M059J (cell line): Measurements from ENCODE around the gene UNC45B. TPM values are rescaled to one million over a fixed set of nuclear protein-coding genes. Genes with fewer than 3 reads are reported as not detected.
"Not testable (repeated sequence)": the region's sequence is repeated elsewhere in the genome, so short reads cannot be mapped to it uniquely, and the experiment has no call there.

Source experiments
- DNase-seq: peaks from one replicate; pipeline ENCODE4 v3.0.0-alpha.2; 2012; ENCODE audit warnings: low read depth
- total RNA-seq: library from RNA; depleted of rRNA; stranded (reverse); fragments of >200 nt; shearing (Covaris generic); gene quantifications from 2 replicates; pipeline ENCODE4 v1.2.3, GENCODE V29; 2014; rRNA removed

UNC45B gene, protein sequence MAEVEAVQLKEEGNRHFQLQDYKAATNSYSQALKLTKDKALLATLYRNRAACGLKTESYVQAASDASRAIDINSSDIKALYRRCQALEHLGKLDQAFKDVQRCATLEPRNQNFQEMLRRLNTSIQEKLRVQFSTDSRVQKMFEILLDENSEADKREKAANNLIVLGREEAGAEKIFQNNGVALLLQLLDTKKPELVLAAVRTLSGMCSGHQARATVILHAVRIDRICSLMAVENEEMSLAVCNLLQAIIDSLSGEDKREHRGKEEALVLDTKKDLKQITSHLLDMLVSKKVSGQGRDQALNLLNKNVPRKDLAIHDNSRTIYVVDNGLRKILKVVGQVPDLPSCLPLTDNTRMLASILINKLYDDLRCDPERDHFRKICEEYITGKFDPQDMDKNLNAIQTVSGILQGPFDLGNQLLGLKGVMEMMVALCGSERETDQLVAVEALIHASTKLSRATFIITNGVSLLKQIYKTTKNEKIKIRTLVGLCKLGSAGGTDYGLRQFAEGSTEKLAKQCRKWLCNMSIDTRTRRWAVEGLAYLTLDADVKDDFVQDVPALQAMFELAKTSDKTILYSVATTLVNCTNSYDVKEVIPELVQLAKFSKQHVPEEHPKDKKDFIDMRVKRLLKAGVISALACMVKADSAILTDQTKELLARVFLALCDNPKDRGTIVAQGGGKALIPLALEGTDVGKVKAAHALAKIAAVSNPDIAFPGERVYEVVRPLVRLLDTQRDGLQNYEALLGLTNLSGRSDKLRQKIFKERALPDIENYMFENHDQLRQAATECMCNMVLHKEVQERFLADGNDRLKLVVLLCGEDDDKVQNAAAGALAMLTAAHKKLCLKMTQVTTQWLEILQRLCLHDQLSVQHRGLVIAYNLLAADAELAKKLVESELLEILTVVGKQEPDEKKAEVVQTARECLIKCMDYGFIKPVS
- 0.05 TPM in 1 of 2 replicates, not detected in the other for total RNA-seq

DNA sequence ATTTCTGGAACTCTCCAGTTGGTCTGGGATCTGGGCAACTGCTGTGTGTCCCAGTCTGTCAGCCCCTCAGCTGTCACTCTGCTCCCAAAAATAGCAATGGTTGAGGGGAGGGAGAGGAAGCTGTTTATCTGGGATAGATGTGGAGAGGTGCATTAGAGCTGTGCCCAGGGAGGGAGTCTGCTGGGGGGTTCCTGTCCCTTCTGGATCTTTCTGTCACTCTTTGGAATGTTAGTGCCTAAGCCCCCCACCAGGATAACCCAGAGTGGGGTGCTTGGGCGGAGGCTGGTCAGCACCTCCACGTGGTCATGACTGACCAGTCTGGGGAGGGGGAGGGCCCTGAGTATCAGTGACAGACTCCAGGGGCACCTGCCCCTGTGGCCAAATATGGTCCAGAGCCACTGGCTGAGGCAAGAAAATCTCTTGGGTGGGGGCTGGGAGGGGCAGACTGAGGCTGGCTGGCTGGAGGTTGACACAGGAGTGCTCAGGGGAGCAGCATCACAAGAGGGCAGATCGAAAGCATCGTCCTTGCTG, at the start of gene UNC45B:
UNC45B (plus strand) TSS at position 443 of the 531 bp plus-strand sequence. CDS start 447 bp downstream, outside the sequence.
- no peak for DNase-seq

DNA sequence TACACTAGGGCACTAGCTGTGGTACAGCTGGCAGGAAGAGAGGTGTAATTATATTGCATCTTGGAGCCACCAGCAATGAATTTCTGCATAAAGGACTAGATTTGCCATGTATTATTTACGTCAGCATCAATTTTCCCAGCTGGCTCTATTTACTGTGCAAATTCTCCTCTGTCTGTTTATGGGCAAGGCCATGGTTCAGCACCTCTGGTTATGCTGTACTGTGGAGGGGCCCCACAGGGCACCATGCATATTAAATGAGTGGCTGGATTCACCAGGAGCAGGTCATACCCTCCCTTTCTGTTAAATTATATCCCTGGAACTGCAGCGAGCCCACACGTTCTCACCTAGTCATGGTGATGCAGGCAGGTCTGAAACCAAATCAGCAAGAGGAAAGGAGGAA, 47.7 kb upstream of the UNC45B start:
- DNase-seq: no peak

DNA sequence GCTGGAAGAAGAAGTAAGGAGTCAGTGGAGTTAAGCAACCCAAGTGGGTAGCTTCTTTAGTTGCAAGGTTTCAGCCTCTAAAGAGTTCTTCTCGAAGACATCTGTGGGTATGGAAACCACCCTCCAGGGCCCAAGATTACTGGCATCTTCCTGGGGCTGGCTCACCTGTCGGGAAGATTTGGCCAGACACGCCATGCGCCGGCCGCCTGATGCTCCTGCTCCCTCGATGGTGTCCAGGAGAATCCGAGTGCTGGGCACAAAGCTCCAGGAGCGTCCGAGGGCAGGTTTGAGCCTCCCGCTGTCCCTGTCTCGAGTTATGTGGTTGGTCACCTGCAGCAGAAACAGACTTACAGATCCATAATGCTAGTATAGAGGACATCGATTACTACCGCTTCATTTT, 46.6 kb upstream of the UNC45B start:
- no peak for DNase-seq

DNA sequence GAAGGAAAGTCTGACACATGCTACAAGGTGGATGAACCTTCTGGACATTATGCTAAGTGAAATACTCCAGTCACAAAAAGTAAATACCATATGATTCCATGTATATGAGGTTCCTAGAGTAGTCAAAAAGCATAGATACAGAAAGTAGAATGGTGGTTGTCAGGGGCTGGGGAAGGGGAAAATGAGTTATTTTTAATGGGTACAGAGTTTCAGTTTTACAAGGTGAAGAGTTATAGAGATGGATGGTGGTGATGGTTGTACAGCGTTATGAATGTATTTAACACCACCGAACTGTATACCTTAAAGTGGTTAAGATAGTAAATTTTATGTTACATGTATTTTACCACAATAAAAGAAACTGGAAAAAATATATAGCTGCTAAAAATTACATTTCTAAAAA, 45.9 kb upstream of the UNC45B start:
- DNase-seq: no peak

DNA sequence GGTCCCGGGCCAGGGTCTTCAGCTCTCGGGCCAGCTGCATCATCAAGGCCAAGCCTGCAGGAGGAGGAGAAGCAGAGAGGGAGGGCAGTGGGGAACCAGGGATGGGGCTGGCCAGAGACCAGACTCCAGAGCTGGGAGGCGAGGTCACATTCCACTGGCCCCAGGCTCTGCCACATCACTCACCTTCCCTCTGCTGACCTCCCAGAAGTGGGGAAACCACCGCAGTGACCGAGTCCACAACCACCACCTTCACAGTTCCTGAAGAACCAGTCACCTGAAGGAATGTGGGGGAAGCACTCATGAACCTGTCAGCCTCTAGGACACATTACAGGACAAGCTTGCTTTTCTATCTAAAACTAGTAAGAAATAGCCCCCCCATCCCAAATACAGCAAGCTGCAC, 44.3 kb upstream of the UNC45B start:
- peak; percentile 38 for DNase-seq

DNA sequence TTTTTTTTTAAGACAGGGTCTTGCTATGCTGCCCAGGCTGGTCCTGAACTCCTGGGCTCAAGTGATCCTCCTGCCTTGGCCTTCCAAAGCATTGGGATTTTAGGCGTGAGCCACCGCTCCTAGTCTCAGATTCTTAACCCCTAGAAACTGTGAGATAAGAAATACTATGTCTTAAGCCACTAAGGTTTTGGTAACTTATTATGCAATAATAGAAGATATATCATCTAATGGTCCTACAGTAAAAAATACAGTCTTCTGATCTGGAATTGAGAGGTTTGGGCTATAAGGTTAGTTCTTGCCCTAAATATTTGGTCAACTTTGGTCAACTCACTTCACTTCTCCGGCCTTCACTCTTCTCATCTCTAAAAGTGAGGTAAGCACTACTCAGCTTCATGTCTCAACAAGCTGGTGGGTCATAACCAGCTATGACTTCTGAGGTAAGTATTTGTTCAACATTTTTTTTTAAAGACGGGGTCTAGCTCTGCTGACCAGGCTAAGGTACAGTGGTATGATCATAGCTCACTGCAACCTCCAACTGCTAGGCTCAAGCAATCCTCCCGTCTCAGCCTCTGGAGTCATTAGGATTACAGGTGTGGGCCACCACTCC, 42.7 kb upstream of the UNC45B start:
- no peak for DNase-seq

DNA sequence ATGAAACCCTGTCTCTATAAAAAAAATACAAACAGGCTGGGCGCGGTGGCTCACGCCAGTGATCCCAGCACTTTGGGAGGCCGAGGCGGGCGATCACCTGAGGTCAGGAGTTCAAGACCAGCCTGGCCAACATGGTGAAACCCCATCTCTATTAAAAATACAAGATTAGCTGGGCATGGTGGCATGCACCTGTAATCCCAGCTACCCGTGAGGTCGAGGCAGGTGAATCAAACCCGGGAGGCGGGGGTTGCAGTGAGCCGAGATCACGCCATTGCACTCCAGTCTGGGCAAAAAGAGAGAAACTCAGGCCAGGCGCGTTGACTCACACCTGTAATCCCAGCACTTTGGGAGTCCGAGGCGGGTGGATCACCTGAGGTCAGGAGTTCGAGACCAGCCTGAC, 36.8 kb upstream of the UNC45B start:
- not testable (repeated sequence) for DNase-seq

DNA sequence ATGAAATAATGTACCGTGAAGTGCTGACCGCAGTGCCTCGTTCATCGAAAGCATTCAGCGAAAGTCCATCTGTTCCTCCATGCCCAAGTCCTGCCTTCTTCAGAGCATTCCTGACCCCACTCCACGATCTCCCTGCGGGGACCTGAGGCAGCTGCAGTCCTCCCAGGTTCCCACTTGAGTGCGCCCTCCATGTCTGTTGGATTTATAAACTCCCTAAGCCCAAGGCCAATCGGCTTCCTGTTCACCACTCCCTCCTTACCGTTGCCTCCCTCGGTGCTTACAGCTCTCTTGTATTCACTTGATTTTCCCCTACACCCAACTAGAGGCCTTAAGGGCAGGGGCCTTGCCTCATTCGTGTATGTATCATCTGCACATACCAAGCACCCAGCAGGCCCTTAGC, 30.8 kb upstream of the UNC45B start:
- no peak for DNase-seq

DNA sequence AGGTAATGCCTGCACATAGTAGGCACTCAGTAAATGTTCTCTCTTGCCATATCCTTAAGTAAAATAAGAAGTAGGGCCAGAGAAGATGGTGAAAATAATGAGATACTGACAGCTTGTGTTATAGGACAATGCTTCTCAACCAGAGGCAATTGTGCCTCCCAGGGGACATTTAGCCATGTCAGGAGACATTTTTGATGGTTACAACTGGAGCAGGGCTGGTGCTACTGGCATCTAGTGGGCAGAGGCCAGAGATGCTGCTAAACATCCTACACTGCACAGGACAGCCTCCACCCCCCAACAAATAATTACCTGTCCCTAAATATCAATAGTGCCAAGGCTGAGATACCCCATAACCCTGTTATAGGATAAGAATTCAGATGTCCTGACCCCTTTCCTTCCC, 29.6 kb upstream of the UNC45B start:
- peak; percentile 55 for DNase-seq

DNA sequence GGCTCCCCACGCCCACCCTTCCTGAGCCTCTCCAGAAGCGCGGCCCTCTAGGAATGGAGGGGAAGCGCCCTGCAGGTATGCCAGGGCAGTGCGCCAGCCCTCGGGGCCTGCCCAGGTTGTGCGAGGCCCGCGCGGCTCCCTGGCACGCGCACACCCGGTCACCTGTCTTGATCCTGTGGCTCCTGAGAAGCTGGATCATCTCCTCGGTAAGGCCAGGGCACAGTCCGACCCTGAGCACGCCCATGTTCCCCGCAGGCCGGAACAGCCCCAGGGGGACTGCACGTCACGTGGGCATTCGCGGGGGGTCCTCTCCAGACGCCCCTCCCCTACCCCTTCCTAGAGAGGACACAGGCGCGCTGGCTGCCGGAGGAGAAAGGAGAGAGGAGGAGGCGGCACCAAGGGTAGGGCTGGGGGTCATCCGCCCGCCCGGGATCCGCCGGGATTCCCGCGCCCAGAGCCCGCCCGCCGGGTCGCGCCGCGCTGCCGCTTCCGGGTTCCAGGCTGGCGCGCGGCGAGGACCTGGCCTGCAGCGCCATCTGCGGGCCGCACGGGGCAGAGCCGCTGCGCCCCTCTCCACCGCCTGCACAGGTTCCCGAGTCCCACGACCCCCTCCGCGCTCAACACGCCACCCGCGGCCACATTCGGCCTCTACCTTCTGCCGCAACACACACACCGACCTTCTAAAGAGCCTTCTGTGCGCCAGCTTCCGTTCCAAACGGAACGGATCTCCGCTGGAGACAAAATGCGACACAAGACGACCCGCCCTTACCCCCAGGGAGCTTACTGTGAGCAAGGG, 28.0 kb upstream of the UNC45B start, which contains the start of gene RAD51D:
RAD51D (minus strand) TSS at position 491 of the 796 bp plus-strand sequence; CDS start at position 244, 247 bp downstream.
- peak; percentile 68 for DNase-seq

DNA sequence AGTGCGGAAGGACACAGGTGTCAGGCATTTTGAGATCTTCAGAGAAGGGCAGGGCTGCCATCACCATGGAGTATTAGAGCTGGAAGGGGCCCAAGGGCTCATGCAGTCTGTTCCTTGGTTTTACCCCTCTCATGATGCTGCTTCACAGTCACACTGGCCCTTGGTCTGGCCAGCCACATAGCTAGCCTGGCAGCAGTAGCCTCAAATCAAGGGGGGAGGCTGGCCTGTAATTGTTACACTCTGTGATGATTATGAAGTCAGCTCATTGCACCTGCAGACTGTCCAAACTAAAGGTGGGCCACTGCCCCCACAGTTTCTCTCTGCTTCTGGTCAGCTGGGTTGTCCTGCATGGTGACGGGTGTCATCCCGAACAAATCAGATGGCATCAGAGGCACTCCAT, 26.3 kb upstream of the UNC45B start, which contains the start of gene FNDC8:
FNDC8 (plus strand) TSS at position 301 of the 400 bp plus-strand sequence; CDS start at position 380, 79 bp downstream.
- DNase-seq: no peak

DNA sequence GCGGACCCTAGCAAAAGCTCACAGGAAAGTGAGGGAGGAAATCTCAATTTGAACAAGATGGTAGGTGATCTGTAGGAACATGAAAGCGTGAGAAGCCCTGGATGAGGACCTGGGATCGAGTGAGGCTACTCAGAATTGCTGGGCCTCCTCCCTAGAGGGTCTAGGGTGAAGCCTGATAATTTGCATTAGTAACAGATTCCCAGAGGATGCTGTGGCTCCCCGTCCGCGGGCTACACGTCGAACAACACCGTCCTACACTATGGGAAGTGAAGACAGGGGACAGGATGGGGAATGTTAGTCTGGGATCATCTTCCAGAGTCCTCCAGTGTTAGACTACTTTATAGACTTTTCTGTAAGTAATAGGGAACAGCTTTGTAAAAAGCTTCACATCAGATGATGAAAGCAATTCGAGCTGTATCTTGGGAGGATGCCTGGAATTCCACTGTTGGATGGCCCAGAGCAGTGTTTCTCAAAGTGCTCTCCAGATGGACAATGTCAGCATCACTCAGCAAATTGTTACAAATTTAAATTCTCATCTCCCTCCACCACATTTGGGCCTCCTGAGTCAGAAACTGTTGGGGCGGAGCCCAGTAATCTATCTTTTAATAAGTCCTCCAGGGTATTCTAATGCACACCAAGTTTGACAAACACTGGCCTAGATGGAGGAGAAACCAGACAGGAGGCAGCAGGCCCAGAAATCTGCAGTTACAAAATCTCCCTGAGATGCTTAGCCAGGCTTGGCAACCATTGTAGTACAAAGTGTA, 19.7 kb upstream of the UNC45B start:
- no peak for DNase-seq

DNA sequence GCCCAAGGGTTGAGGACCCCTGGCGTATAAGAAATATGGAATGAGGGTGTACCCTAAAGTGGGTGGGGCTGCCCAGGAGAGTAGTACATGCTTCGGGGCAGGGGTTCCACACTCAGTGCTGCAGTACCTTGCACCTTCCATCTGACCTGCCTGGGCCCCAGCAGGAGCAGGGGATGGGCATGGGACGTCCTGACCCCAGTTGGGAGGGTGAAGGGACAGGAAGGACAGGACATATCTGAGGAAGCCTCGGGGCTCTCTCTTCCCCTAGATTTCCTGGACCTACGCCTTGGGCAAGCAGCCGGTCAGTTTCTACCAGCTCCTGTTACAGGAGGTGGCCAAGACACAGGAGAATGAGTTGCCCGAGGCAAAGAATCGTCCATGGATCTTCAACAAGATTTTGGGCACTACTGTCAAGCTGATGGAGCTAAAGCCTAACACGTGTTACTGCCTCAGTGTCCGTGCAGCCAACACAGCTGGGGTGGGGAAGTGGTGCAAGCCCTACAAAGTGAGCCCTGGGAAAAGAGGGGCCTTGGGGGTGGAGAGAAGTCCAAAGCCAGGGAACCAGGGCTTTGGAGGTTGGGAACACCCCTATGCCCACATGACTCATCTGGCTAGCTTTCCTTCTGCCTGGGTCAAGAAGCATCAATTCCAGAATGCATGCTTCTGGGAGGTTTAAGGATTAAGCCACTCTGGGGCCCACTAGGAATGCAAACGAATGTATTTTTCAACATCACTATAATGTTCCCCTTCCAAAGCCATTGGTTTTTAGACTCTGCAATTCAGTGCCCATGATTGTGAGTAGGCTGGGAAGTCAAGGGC, 18.3 kb upstream of the UNC45B start:
- peak; percentile 38 for DNase-seq

DNA sequence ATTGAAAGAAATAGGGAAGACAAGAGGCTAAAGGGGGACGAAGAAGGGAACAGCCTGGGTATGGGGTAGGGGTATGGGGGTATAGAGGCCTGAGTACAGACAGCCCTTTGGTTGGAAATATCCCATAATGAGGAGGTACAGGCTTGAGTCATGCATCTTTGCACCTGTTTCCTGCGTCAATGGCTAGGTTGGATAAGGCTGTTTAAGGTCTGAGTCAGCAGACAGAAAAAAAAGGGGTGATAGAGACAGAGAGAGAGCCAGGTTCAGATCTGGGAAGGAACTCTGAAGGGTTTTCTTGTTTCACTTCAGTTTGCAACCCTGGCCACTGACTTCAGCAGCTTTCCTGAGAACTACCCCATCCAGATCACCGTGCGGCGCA, 17.7 kb upstream of the UNC45B start:
- DNase-seq: peak; percentile 47

DNA sequence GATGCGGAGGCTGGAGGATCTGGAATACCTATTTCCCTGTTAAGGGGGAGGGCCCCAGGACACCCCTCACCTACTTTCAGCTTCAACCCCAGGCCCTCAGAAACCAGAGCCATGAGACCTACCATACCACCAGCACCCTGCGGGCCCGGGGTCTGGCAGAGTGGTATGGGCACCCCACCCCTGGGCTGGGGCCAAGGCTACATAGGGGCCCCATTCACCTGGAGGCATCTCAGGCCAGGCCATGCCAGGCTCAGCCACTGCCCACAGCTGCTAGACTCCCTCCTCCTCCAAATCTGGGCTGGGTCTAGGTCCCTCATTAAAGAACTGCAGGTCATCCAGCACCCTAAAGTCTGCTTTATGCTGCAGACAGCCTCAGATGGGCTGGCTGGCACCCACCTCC, 17.2 kb upstream of the UNC45B start:
- no peak for DNase-seq

DNA sequence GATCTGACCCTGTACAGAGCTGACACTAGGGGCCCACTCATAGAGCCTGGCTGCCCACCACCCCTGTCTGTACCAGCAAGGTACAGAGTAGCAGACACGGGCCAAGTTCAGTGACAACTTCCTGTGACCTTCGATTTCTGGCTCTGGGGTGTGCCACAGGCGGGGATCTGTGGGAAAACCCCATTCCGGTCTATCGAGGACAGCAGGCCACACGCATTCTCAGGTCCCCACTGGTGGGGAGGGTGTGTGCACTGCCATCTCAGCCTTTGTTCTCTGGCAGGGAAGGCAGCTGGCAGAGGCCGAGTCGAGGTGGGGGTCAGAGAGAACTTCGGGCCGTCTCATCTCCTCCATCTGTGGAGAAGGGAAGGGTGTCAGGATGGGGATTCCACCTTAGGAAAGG, 15.5 kb upstream of the UNC45B start:
- no peak for DNase-seq

DNA sequence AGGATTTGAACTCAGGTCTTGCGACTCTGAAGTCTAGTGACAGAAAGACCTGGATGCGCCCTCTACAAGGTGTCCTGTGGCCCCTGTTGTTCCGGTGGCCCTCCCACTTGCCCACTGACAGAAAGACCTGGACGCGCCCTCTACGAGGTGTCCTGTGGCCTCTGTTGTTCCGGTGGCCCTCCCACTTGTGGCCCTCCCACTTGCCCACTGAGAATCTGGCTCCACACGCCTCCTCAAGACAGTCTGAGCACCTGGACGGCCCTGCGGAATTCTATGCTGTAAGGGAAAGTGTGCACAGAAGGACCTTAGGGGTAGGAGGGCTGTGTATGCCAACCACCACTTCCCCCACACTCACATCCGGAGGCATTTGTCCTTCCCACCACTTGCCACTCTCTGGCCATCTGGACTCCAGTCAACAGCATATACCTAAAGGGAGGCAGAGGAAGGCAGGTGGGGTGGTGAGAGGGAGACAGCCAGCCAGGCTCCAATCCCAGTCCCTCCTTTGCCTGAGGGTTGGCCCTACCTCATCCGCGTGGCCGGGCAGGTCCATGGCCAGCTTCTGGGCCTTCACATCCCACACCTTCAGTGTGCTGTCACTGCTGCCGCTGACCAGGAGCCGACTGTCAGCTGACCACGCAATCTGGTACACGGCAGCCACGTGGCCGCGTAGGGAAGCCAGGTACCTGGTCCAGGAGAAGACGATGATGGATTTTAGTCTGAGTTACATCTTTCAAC, 14.6 kb upstream of the UNC45B start:
- no peak for DNase-seq

DNA sequence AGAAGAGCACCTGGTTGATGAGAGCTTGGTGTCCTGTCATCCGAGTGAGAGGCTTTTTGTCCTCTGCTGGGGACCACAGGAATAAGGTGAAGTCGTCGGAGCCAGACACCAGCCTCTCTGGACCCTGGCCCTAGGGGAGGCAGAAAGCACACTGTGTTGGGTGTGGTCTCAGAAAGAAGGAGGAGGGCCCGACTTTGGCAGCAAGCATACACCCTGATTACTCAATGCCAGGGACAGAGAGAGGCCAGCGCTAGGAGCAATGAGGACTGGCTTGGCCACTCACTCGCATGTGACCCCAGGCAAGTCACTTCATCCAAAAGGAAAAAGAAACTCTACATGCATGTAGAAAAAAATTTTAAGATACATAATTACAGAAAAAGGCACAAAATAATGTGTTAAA, 12.3 kb upstream of the UNC45B start:
- DNase-seq: no peak

DNA sequence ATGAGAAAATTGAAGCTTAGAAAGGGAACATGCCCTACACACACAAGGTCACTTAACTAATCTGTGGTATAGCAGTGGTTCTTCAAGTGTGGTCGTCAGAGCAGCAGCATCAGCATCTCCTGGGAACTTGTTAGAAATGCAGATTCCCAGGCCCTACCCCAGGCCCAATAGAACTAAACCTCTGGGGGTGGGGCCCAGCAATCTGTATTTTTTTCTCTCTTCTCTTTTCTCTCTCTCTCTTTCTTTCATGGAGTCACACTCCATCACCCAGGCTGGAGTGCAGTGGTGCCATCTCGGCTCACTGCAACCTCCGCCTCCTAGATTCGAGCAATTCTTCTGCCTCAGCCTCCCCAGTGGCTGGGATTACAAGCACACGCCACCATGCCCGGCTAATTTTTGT, 9.4 kb upstream of the UNC45B start:
- no peak for DNase-seq
